Lower leg skin (tissue), 4 donors: ENCODE measurements around the gene NAV3. TPM values are rescaled to one million over a fixed set of nuclear protein-coding genes. Genes with fewer than 3 reads are reported as not detected.

ENCODE experiments used
- DNase-seq, 2 donors: peaks; one replicate each; pipeline ENCODE4 v3.0.0-alpha.2; 2019; ENCODE audit warnings: low spot score in 2 of 2
- H3K4me3 ChIP-seq: fragments of 200-600 bp; sonication (generic); 2 replicates; pipeline ENCODE4 v1.5.1; 2017; ENCODE audit warnings: mild to moderate bottlenecking, low read depth; ENCODE audit not compliant: poor library complexity, severe bottlenecking
- POLR2A ChIP-seq, 2 donors: fragments of 450-650 bp; IDR thresholded peaks; one replicate each; pipeline ENCODE4 v1.6.1; 2016 to 2017; ENCODE audit warnings: antibody characterized with exemption in 2 of 2, mild to moderate bottlenecking in 1 of 2, moderate library complexity in 1 of 2
- WGBS, 2 donors: methylation state at CpG; one replicate each; pipeline ENCODE4 v1.1.5; 2018; 5-methylcytosine and 5-hydroxymethylcytosine counted together
- intact Hi-C: fragments of 100-400 bp; cut with DNase I; formaldehyde crosslinking; loops from one replicate; pipeline ENCODE4 v1.15.0; 2023; ENCODE audit warnings: low total_unique reads
- total RNA-seq, 4 donors: library from RNA; depleted of rRNA; stranded (reverse); fragments of >200 nt; gene quantifications; one replicate each; pipeline ENCODE4 v1.1.0, GENCODE V29; 2016
- TF ChIP-seq, protein P1 (sequence below), 3 donors: fragments of 450-650 bp; IDR thresholded peaks; one replicate each; pipeline ENCODE4 v1.5.1; 2016; ENCODE audit warnings: antibody characterized with exemption in 3 of 3, mild to moderate bottlenecking in 3 of 3, moderate library complexity in 2 of 3

NAV3 gene
- total RNA-seq, 4 donors from 2014 or later, result 8.0 to 22.5 (median 12.7) TPM

DNA sequence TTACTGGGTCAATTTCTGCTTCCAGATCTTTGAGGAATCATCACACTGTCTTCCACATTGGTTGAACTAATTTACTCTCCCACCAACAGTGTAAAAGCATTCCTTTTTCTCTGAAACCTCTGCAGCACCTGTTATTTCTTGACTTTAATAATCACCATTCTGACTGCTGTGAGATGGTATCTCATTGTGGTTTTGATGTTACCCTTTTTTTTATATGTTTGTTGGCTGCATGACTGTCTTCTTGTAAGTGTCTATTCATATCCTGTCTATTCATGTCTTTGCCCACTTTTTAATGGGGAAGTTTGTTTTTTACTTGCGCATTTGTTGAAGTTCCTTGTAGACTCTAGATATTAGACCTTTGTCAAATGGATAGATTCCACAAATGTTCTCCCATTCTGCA lies 324.9 kb downstream of the NAV3 start:
- WGBS, 2 donors, result 96 to 100% methylated on average over 1 of the region's 1 CpG
- intact Hi-C loops, result loop anchor here (1.0 kb wide), 1 partner anchor 21 kb away; no protein-coding TSS in a partner anchor
- TF ChIP-seq, protein P1, sequence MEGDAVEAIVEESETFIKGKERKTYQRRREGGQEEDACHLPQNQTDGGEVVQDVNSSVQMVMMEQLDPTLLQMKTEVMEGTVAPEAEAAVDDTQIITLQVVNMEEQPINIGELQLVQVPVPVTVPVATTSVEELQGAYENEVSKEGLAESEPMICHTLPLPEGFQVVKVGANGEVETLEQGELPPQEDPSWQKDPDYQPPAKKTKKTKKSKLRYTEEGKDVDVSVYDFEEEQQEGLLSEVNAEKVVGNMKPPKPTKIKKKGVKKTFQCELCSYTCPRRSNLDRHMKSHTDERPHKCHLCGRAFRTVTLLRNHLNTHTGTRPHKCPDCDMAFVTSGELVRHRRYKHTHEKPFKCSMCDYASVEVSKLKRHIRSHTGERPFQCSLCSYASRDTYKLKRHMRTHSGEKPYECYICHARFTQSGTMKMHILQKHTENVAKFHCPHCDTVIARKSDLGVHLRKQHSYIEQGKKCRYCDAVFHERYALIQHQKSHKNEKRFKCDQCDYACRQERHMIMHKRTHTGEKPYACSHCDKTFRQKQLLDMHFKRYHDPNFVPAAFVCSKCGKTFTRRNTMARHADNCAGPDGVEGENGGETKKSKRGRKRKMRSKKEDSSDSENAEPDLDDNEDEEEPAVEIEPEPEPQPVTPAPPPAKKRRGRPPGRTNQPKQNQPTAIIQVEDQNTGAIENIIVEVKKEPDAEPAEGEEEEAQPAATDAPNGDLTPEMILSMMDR (IDR thresholded peaks at IDR 0.05), result no peak
- no peak for TF ChIP-seq POLR2A (IDR thresholded peaks at IDR 0.05)
- H3K4me3 ChIP-seq, result no peak overlapping the region
- no peak for DNase-seq

DNA sequence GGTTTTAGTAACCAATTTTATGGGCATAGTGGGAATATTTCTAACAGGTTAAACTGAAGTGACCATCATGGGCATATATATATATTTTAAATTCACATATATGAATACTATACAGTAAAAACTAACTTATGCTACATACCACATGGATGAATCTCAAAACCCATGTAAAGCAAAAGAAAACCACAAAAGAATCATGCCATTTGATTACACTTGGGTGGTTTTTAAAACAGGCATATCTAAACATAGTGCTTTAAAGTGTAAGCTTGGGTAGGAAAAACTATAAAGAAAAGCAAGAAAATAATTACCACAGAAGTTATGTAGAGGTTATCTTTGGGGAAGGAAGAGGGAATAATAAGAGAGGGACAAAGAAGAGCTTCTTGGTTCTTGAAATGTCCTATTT lies 326.1 kb downstream of the NAV3 start:
- no peak overlapping the region for H3K4me3 ChIP-seq
- no peak for TF ChIP-seq POLR2A (IDR thresholded peaks at IDR 0.05)
- TF ChIP-seq, protein P1 (IDR thresholded peaks at IDR 0.05), result no peak
- no peak for DNase-seq
- intact Hi-C loops, result no loop called here

DNA sequence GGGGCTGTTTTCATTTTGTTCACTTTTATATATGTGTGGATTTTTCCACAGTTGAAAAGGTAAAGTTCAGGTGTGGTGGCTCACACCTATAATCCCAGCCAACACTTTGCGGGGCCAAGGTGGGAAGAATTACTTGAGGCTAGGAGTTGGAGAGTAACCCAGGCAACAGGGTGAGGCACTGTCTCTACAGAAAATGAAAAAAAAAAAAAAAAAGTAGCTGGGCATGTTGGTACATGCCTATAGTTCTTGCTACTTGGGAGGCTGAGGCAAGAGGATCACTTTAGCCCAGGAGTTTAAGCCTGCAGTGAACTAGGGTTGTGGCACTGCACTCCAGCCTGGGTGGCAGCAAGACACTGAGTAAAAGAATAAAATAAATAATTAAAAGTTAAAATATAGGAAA lies 326.5 kb downstream of the NAV3 start:
- no peak for TF ChIP-seq POLR2A (IDR thresholded peaks at IDR 0.05)
- intact Hi-C loops, result no loop called here
- WGBS, 2 donors, result 55 to 71% methylated on average over 1 of the region's 1 CpG
- no peak for DNase-seq
- H3K4me3 ChIP-seq, result no peak overlapping the region

DNA sequence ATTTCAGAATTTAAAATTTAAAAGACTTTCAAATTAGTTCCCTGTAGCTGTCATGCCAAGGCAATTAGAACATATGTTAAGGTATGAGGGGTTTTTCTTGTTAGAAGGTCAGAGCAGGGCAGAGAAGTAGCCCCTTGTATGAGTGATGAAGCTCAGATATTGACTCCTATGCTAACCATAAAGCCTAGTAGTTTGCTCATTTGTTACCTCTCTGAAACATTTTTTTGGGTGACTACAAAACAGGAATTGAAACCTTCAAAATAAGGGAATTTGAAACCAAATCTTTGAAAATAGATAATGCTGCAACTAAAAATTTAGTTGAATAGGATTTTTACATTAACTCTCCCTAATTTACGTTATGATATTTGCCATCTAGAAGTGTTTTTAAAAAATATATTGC lies 333.5 kb downstream of the NAV3 start:
- WGBS, 2 donors, result 88 to 89% methylated on average over 1 of the region's 1 CpG
- no peak for TF ChIP-seq POLR2A (IDR thresholded peaks at IDR 0.05)
- TF ChIP-seq, protein P1 (IDR thresholded peaks at IDR 0.05), result no peak
- intact Hi-C loops, result no loop called here

DNA sequence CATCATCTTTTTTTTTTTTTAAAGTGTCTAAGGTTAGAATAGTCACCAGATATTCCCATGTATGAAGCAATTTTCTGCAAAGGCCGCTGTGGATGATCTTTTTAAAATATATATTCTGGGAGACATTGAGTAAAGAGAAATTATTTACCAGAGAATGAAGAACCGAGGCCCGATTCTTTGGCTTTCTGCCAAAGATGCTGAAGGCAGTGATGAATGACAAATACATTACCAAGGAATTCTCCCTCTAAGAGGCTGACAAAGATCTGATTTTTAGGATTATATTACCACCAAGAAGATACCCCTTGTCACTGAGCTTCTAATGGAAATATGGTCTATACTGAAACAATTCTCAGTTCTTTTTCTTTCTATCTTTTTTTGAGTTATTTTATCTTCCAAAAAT lies 336.8 kb downstream of the NAV3 start:
- WGBS, 2 donors, result 32 to 51% methylated on average over 3 of the region's 3 CpGs
- no peak overlapping the region for H3K4me3 ChIP-seq
- TF ChIP-seq, protein P1 (IDR thresholded peaks at IDR 0.05), result no peak
- TF ChIP-seq POLR2A (IDR thresholded peaks at IDR 0.05), result no peak
- DNase-seq, result no peak
- intact Hi-C loops, result no loop called here

More for the DNA sequence above, 333.5 kb downstream of the NAV3 start:
- H3K4me3 ChIP-seq, result no peak overlapping the region
- DNase-seq, result no peak

DNA sequence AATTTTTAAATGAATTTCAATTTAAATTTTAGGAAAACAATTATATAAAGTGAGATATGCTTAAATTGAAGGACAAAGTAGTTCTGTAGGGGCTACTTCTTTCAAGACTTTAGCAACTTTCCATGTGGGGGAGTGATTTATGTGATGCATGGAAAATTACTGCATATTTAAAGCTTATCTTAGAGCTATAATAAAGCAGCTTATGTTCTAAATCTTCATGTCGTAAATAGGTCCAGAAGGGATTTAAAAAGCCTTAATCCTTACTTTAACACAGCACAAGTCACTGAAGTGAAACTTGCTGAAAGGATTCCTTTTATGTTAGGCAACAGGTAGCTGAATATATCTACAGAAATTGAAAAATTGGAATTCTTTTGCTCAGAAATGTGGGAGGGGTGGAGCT lies 340.4 kb downstream of the NAV3 start:
- no peak for DNase-seq
- intact Hi-C loops, result no loop called here
- 67 to 72% methylated on average over 1 of the region's 1 CpG for WGBS, 2 donors
- TF ChIP-seq, protein P1 (IDR thresholded peaks at IDR 0.05), result no peak
- no peak for TF ChIP-seq POLR2A (IDR thresholded peaks at IDR 0.05)
- no peak overlapping the region for H3K4me3 ChIP-seq
